ENCODE results near the gene KRT3.

KRT3 gene

DNA sequence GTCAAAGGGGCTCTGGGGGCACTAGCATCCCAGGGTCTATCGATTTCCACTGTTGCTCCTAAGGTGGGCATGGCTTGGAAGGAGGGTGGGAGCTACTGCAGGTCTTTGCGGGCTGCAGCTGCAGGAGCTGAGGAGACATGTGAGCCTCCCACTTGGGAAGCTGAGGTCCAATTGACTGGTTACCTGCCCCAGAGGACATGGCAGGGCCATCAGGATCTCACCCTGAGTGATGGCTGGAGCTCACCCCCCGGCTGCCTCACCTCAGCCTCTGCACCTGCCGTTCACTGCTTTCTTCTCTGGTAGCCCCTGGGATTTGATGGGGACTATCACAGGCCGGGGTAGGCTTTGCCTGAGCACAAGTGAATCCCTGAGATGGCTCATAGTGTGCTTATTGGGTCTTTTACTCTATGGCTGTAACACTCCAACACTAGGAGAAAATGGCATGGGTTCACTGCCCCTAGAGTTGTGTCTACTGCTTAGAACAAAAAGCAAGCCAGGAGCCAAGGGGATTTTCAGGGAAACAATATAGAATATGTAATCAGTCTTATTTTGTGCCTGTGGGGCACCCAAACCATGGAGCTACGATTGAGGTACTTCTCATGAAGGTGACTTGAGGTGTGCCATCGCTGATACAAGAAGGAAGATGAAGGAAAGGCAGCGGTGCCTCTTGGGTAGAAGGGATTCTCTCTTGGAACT, 21.2 kb upstream of the KRT3 start:
- no peak overlapping the region for H3K27ac ChIP-seq (ENCODE audit: insufficient read depth in 1 of 2, low read depth in 1 of 2, low read length in 2 of 2, poor library complexity in 1 of 2, severe bottlenecking in 2 of 2)
- H3K27me3 ChIP-seq (replicated peaks in 2 of 5; ENCODE audit: control insufficient read depth in 4 of 5, insufficient read depth in 5 of 5, low read length in 4 of 5) = peaks cover 0 to 6% (median 4%) of the 10 kb centered on the region in 5 experiments
- 89% methylated on average over 5 of the region's 8 CpGs for WGBS (ENCODE audit: insufficient coverage)
- ChIA-PET CTCF (interaction anchor here (0.9 kb wide), 1 partner anchor 10 kb away, joined by 3 read pairs; no protein-coding TSS in a partner anchor), POLR2A (interaction anchor here (0.6 kb wide), 1 partner anchor 142 kb away, joined by 4 read pairs; no protein-coding TSS in a partner anchor)
- H3K36me3 ChIP-seq (ENCODE audit: control insufficient read depth in 4 of 4, insufficient read depth in 4 of 4, low read length in 3 of 4) = no peaks in the 10 kb centered on the region
- no peak for DNase-seq
- H3K4me3 ChIP-seq (ENCODE audit: control insufficient read depth in 1 of 7, extremely low read depth in 1 of 7, insufficient read depth in 4 of 7, low read depth in 2 of 7, low read length in 6 of 7) = no peak overlapping the region
- no peaks in the 10 kb centered on the region for H3K9me3 ChIP-seq (ENCODE audit: control extremely low read depth in 1 of 5, control insufficient read depth in 4 of 5, insufficient read depth in 2 of 5, low read depth in 1 of 5, low read length in 4 of 5)
- H3K4me1 ChIP-seq (ENCODE audit: control extremely low read depth in 1 of 4, control insufficient read depth in 4 of 4, insufficient read depth in 4 of 4, low read length in 3 of 4) = no peaks in the 10 kb centered on the region

DNA sequence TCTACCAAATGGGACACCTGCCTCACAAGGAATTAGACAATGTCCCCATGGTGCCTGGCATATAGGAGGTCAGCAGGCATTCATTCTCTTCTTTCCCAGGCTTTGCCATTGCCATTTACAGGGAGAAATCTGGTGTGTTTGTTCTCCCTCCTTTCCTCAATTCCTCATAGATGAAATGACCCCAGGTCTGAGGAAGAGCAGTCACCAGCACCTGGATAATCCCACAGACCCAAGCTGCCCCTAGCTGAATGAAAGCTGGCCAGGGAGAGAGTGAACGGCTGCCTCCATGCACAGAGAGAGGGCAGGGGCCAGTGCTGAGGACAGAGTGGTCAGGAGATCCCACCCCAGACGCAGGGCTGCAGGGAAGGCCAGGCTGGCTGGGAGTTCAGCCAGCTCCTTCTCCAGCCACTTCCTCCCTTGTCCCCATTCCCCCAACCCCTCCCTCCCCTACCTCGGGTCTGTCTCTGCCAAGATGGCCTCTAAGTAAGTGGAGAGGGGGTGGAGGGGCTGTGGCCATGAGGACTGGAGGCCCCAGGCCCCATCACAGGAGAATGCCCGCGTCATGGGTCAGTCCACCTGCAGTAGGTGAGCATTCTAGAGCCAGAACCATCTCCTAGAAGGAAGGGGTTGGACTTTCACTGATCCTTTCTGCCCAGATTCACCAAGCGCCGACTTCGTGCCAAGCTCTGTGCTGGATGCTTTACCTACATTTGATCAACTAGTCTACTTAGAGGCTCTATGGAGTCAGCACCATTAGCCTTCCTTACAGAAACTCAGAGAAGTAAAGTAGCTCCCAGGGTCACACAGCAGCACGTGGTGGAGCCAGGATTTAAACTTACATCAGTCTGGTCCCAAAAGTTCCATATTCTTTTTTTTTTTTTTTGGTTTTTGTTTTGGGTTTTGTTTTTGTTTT, 20.0 kb upstream of the KRT3 start:
- CTCF ChIA-PET = no interaction called here
- WGBS (ENCODE audit: insufficient coverage) = 93% methylated on average over 7 of the region's 9 CpGs

DNA sequence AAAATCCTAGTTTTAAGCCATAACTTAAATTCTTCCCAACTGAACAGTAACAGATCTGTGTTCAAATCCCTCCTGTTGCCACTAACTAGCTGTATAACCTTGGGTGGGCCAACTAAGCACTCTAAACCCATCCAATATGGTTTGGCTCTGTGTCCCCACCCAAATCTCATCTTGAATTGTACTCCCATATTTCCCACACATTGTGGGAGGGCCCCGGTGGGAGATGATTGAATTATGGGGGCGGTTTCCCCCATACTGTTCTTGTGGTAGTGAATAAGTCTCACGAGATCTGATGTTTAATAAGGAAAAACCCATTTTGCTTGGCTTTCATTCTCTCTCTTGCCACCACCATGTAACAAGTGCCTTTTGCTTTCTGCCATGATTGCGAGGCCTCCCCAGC, 19.2 kb upstream of the KRT3 start:
- Histone ChIP-seq H3K27ac (ENCODE audit: insufficient read depth in 1 of 2, low read depth in 1 of 2, low read length in 2 of 2, poor library complexity in 1 of 2, severe bottlenecking in 2 of 2) (no peak overlapping the region), H3K4me3 (ENCODE audit: control insufficient read depth in 1 of 7, extremely low read depth in 1 of 7, insufficient read depth in 4 of 7, low read depth in 2 of 7, low read length in 6 of 7) (no peak overlapping the region), H3K4me1 (ENCODE audit: control extremely low read depth in 1 of 4, control insufficient read depth in 4 of 4, insufficient read depth in 4 of 4, low read length in 3 of 4) (no peaks in the 10 kb centered on the region), H3K27me3 (replicated peaks in 2 of 5; ENCODE audit: control insufficient read depth in 4 of 5, insufficient read depth in 5 of 5, low read length in 4 of 5) (peaks cover 0 to 5% (median 4%) of the 10 kb centered on the region in 5 experiments), H3K9me3 (ENCODE audit: control extremely low read depth in 1 of 5, control insufficient read depth in 4 of 5, insufficient read depth in 2 of 5, low read depth in 1 of 5, low read length in 4 of 5) (no peaks in the 10 kb centered on the region), H3K36me3 (ENCODE audit: control insufficient read depth in 4 of 4, insufficient read depth in 4 of 4, low read length in 3 of 4) (no peaks in the 10 kb centered on the region)
- ChIA-PET POLR2A (no interaction called here), CTCF (no interaction called here)
- 100% methylated on average over 2 of the region's 4 CpGs for WGBS (ENCODE audit: insufficient coverage)
- no peak for DNase-seq

More for the DNA sequence above, 20.0 kb upstream of the KRT3 start:
- Histone ChIP-seq H3K4me1 (ENCODE audit: control extremely low read depth in 1 of 4, control insufficient read depth in 4 of 4, insufficient read depth in 4 of 4, low read length in 3 of 4) (no peaks in the 10 kb centered on the region), H3K27me3 (replicated peaks in 2 of 5; ENCODE audit: control insufficient read depth in 4 of 5, insufficient read depth in 5 of 5, low read length in 4 of 5) (peaks cover 0 to 8% (median 4%) of the 10 kb centered on the region in 5 experiments), H3K9me3 (ENCODE audit: control extremely low read depth in 1 of 5, control insufficient read depth in 4 of 5, insufficient read depth in 2 of 5, low read depth in 1 of 5, low read length in 4 of 5) (no peaks in the 10 kb centered on the region), H3K4me3 (ENCODE audit: control insufficient read depth in 1 of 7, extremely low read depth in 1 of 7, insufficient read depth in 4 of 7, low read depth in 2 of 7, low read length in 6 of 7) (no peak overlapping the region), H3K27ac (ENCODE audit: insufficient read depth in 1 of 2, low read depth in 1 of 2, low read length in 2 of 2, poor library complexity in 1 of 2, severe bottlenecking in 2 of 2) (no peak overlapping the region), H3K36me3 (ENCODE audit: control insufficient read depth in 4 of 4, insufficient read depth in 4 of 4, low read length in 3 of 4) (no peaks in the 10 kb centered on the region)
- POLR2A ChIA-PET = no interaction called here
- no peak for DNase-seq

DNA sequence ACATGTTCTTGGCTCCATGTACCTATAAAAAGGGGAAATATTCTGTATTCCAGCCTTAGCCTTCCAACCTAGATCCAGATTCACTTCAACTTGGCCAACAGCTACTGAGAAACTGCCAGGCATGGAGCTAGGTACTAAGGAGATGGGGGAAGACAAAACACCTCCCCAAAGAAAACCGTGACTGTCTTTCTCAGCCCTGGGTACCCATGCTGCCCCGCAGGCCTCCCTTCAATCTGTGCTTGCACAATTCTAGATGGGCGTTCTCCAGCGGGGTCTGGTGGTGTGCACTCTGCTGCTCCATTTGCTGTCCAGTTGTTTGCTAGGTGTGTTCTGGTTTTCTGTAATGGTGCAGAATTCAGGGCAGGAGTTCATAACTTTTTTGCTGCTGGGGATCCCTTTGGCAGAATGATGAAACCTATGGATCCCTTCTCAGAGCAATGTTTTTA, 18.8 kb upstream of the KRT3 start:
- ChIA-PET POLR2A (no interaction called here), CTCF (no interaction called here)
- DNase-seq = no peak
- Histone ChIP-seq H3K4me3 (ENCODE audit: control insufficient read depth in 1 of 7, extremely low read depth in 1 of 7, insufficient read depth in 4 of 7, low read depth in 2 of 7, low read length in 6 of 7) (no peak overlapping the region), H3K27ac (ENCODE audit: insufficient read depth in 1 of 2, low read depth in 1 of 2, low read length in 2 of 2, poor library complexity in 1 of 2, severe bottlenecking in 2 of 2) (no peak overlapping the region), H3K9me3 (ENCODE audit: control extremely low read depth in 1 of 5, control insufficient read depth in 4 of 5, insufficient read depth in 2 of 5, low read depth in 1 of 5, low read length in 4 of 5) (no peaks in the 10 kb centered on the region), H3K36me3 (ENCODE audit: control insufficient read depth in 4 of 4, insufficient read depth in 4 of 4, low read length in 3 of 4) (no peaks in the 10 kb centered on the region), H3K4me1 (ENCODE audit: control extremely low read depth in 1 of 4, control insufficient read depth in 4 of 4, insufficient read depth in 4 of 4, low read length in 3 of 4) (no peaks in the 10 kb centered on the region), H3K27me3 (replicated peaks in 2 of 5; ENCODE audit: control insufficient read depth in 4 of 5, insufficient read depth in 5 of 5, low read length in 4 of 5) (peaks cover 0 to 5% (median 1%) of the 10 kb centered on the region in 5 experiments)
- 83% methylated on average over 3 of the region's 4 CpGs for WGBS (ENCODE audit: insufficient coverage)

DNA sequence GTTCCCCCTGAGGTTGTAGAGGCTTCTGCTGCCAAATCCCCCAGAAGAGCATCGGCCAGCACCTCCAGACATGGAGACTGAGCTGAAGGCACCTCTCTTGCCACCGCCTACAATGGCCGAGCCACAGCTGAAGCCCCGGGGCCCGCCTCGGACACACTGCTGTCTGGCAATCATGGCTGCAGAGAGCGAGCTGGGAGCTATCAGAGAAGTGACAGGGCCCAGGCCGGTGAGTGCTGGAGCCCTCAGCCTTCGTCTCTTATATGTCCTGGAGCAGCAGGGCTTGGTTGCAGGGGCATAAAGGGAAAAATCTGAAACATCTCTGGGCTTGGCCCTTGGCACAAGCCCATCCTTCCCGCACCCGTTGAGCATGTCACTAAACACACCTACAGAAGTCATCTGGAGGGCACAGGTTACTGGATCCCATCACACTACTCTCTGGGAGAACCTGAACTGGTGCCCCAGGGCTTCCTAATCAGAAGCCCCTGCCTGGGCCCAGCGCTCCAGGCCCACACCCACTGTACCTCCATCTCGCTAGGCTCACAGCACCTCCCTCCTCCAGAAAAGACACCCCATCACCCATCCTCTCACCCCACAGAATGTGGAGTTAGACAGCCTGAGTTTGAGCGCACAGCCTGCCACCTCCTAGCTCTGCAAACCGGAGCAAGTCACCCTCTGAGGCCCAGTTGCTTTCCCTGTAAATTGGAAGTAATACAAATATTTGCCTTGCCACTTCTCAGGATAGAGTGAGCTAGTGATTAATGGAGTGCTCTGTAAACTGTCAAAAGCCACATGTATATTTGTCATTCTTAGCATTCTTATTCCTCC, 18.2 kb upstream of the KRT3 start, which contains the start of gene KRT4:
Gene KRT4 (minus strand): TSS at position 232 of the 825 bp plus-strand sequence. CDS start 58 bp downstream, at position 174.
- DNase-seq = no peak
- Histone ChIP-seq H3K27ac (ENCODE audit: insufficient read depth in 1 of 2, low read depth in 1 of 2, low read length in 2 of 2, poor library complexity in 1 of 2, severe bottlenecking in 2 of 2) (no peak within 1 kb of the TSS), H3K4me1 (ENCODE audit: control extremely low read depth in 1 of 4, control insufficient read depth in 4 of 4, insufficient read depth in 4 of 4, low read length in 3 of 4) (no peaks in the 10 kb centered on the region), H3K9me3 (ENCODE audit: control extremely low read depth in 1 of 5, control insufficient read depth in 4 of 5, insufficient read depth in 2 of 5, low read depth in 1 of 5, low read length in 4 of 5) (no peaks in the 10 kb centered on the region), H3K36me3 (ENCODE audit: control insufficient read depth in 4 of 4, insufficient read depth in 4 of 4, low read length in 3 of 4) (no peaks in the 10 kb centered on the region), H3K27me3 (replicated peaks in 2 of 5; ENCODE audit: control insufficient read depth in 4 of 5, insufficient read depth in 5 of 5, low read length in 4 of 5) (peaks cover 0 to 5% (median 1%) of the 10 kb centered on the region in 5 experiments), H3K4me3 (ENCODE audit: control insufficient read depth in 1 of 7, extremely low read depth in 1 of 7, insufficient read depth in 4 of 7, low read depth in 2 of 7, low read length in 6 of 7) (no peak within 1 kb of the TSS)
- 97% methylated on average over 12 of the region's 15 CpGs for WGBS (ENCODE audit: insufficient coverage)
- CTCF ChIA-PET = interaction anchor here (0.9 kb wide), 1 partner anchor 172 kb away, joined by 3 read pairs; no protein-coding TSS in a partner anchor
- POLR2A ChIA-PET = no interaction called here

DNA sequence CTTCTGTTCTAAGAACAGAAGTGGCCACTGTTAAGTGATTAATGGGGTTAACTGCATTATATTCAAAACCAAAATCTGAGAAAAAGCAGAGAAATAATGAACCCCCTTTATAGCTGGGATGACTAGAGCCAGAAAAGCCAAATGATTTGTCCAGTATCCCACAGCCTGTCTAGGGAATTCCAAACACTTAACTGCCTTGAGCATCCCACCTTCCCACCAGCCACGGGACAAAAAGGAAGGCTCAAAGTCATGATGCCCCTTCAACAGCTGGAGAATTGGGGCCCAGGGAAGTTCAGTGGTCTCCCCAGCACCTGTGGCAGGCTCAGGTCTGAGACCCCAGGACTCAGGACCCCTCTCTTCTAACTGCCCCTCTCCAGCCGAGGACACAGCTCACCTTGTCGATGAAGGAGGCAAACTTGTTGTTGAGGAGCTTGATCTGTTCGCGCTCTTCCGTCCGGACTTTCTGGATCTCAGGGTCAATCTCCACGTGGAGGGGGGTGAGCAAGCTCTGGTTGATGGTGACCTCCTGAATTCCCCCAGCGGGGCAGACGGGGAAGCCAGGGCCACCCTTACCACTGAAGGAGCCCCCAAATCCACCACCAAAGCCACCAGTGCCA, 17.4 kb upstream of the KRT3 start:
- no peak for DNase-seq
- no peak overlapping the region for H3K4me3 ChIP-seq (ENCODE audit: control insufficient read depth in 1 of 7, extremely low read depth in 1 of 7, insufficient read depth in 4 of 7, low read depth in 2 of 7, low read length in 6 of 7)
- WGBS (ENCODE audit: insufficient coverage) = 97% methylated on average over 6 of the region's 10 CpGs
- H3K27ac ChIP-seq (ENCODE audit: insufficient read depth in 1 of 2, low read depth in 1 of 2, low read length in 2 of 2, poor library complexity in 1 of 2, severe bottlenecking in 2 of 2) = no peak overlapping the region
- ChIA-PET CTCF (interaction anchor here (0.9 kb wide), 1 partner anchor 171 kb away, joined by 3 read pairs; no protein-coding TSS in a partner anchor), POLR2A (no interaction called here)
- H3K36me3 ChIP-seq (ENCODE audit: control insufficient read depth in 4 of 4, insufficient read depth in 4 of 4, low read length in 3 of 4) = no peaks in the 10 kb centered on the region
- H3K4me1 ChIP-seq (ENCODE audit: control extremely low read depth in 1 of 4, control insufficient read depth in 4 of 4, insufficient read depth in 4 of 4, low read length in 3 of 4) = no peaks in the 10 kb centered on the region
- peaks cover 0 to 3% (median 0%) of the 10 kb centered on the region in 5 experiments for H3K27me3 ChIP-seq (replicated peaks in 2 of 5; ENCODE audit: control insufficient read depth in 4 of 5, insufficient read depth in 5 of 5, low read length in 4 of 5)
- H3K9me3 ChIP-seq (ENCODE audit: control extremely low read depth in 1 of 5, control insufficient read depth in 4 of 5, insufficient read depth in 2 of 5, low read depth in 1 of 5, low read length in 4 of 5) = no peaks in the 10 kb centered on the region

All from common myeloid progenitor, CD34-positive (primary cell).